GM21619 (cell line): ENCODE results near the gene SENP5.
A peak's percentile ranks its signal among the peaks of the same experiment; 100 is the strongest.

ENCODE experiments used
- ATAC-seq: cut with Tn5 transposase; IDR thresholded peaks from one replicate; pipeline ENCODE4 v1.9.1; 2021; ENCODE audit not compliant: unreplicated experiment

Gene SENP5

GRCh38 chr3:196967412-196968232 is 99.9 kb downstream of the SENP5 start:
- no peak for ATAC-seq

- ATAC-seq, result peak; percentile 56
Observed at GRCh38 chr3:196968233-196969133, 100.8 kb downstream of the SENP5 start, which contains the start of gene PIGZ. Gene PIGZ (minus strand): TSS chr3:196968833. CDS start chr3:196952031, 16,802 bp downstream.

DNA sequence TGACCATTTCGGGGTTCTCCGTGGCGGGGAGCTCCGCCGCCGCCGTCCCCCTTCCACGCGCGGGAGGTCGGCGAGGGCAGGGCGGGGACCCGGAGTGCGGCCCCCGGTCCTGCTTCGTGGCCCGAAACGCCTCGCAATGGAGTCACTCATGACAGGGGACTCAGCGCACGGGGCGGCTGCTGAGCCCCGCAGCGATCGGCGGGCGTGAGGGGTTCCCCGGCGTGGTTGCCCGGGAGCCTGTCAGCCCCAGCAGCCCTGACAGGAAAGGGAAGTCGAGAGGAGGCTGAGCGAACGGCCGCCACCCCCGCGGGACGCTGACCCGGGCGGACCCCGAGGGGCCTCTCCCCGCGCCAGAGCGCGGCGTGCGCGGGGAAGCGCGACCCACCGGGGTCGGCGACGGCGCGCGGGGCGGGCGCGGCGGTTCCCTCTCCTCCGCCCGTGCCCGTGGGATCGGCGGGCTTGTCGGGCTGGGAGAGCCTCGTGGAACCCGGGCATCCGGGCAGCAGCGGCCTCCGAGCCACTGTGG is 101.5 kb downstream of the SENP5 start:
- peak; percentile 47 for ATAC-seq

GRCh38 chr3:196969660-196970546 is 102.2 kb downstream of the SENP5 start:
- ATAC-seq, result peak; percentile 49

DNA sequence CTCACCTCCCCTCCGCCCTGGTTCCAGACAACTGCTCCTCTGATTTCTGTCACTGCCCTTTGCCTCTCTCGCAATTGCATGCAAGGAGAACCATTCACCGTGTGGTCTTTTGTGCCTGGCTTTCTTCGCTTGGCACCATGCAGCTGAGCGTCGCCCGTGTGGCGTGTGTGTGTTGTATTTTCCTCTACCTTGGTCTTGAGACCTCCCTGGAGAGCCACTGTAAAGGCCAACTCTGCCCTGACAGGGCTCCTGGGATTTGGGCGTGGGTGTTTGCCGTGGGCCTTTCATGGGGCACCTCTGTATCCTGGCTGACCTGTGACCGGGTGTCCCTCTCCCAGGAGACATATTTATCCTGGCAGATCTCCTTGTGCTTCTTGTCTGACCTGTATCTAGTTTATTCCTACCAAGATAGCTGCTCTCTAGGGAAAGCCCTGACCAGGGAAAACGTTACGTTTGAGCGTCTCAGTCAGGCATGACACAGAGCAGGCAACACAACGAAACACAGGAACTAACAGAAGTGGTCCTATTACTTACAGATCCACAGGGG is 102.9 kb downstream of the SENP5 start:
- no peak for ATAC-seq

GRCh38 chr3:196971094-196971698 is 103.5 kb downstream of the SENP5 start:
- ATAC-seq, result no peak

DNA sequence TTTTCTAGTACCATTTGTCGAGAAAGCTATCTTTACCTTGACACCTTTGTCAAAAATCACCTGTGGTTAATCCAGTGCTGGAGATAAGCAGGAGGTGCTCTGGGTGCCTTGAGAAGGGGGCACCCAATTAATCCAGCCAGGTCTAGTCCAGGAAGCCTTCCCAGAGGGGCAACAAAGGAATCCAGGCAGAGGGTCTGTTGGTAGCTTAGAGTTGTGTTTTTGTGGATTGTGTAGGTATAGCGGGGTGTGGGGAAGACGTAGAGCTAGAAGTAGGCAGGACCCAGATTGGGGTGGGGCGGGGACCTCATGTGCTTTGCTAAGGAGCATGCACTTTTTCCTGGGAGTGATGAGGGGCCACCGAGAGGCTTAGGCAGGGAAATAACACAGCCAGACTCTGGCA is 106.9 kb downstream of the SENP5 start:
- no peak for ATAC-seq

DNA sequence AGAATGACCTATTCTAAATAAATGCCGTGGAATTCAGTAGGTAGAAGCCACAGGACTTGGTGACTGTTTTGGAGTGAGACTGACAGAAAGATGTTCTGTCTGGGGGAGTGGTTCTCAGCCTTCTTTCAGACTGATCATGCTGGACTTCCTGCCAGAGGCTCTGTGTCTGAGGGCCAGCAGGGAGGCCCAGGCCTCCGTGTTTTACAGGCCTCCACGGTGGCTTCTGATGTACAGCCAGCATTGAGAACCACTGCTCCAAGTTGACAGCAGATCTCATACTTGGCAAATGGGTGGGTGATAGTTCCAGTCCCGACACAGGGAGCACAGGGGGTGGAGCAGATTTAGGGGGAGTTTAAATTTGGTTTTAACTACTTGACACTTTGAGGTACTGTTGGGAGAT is 107.6 kb downstream of the SENP5 start:
- ATAC-seq, result no peak

DNA sequence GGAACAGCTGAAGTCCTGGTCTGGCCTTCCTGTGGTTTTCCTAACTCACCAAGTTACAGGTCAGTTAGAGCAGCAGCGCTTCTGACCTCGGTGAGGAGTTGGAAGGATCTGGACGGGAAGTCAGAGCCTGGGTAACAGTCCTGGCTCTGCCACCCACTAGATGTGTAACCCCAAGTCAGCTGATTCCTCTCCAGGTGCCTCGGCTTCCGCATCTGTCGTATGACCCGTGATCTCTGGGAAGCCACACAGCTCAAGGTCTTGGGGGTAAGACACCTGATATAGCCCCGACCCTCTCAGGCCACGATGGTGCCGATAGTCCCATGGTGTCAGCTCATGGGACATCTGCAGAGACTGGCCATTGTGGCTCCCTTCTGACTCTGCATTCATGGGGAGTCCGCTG is 109.2 kb downstream of the SENP5 start:
- ATAC-seq, result no peak

DNA sequence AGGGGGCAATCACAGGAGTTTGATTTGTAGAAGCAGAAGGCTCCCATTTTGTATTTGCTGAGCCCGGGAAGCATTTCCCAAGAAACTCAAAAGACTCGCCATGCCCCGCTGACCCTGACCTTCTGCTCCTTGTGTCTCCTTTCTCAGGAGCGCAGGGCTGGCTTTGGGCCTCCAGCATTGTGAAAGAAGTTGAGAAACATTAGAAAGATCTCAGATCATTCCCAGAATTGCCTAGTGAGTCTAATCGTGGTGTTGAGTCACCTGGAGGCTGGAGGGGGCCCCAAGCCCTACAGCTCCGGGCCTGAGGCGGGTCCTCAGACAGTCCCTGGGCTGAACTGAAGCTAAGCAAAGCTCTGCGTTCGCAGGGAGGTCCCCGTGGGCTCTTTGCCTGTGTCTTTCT is 111.8 kb downstream of the SENP5 start:
- ATAC-seq, result no peak

DNA sequence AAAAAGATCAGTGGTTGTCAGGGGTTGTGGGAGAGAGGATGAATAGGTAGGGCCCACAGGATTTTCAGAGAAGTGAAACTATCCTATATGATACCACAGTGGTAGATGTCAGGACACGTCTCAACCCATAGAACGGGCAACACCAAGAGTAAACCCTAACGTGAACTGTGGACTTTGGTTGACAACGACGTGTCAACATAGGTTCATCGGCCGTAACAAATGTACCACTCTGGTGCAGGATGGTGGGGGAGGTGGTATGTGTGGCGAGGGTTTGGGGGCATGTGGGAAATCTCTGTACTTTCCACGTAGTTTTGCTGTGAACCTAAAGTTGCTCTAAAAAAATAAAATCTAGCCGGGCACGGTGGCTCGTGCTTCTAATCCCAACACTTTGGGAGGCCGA is 113.9 kb downstream of the SENP5 start:
- ATAC-seq, result no peak

DNA sequence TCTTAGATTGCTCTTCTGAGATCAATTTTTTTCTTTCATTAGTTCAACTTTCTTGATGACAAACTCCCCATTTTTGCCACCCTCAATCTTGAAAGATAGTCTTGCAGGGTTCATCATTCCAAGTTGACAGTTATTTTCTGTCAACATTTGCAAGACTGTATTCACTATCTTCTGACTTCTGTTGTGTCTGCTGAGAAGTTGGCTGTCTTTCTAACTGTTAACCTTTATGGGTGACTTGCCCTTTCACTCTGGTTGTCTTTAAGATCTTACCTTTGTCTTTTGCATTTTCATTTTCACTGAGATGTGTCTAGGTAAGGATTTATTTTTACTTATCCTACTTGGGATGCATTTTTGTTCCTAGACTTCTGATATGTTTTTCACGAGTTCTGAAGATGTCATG is 115.5 kb downstream of the SENP5 start:
- no peak for ATAC-seq
